ENCODE results near the gene ARL6IP6.
"Not testable (repeated sequence)": the region's sequence is repeated elsewhere in the genome, so short reads cannot be mapped to it uniquely, and the experiment has no call there.

ARL6IP6 gene

DNA sequence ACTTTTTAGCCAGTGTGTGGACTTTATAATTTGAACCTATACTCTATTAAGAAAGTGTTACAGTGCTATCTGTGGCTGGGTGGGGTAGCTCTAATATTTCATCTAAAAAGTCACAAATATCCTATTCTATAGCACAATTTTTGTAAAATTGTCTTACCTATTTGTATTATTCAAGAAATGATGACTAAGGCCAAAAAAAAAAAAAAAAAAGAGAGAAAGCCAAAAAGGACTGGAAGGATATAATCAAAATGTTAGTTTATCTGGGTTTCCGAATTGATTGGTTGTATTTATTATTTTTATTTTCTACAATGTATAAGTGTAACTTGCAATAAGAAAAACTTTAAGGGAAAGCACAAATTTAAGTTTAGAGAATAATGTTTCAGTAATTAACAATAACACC, 5.5 kb downstream of the ARL6IP6 start:
- DNase-seq = no peak

DNA sequence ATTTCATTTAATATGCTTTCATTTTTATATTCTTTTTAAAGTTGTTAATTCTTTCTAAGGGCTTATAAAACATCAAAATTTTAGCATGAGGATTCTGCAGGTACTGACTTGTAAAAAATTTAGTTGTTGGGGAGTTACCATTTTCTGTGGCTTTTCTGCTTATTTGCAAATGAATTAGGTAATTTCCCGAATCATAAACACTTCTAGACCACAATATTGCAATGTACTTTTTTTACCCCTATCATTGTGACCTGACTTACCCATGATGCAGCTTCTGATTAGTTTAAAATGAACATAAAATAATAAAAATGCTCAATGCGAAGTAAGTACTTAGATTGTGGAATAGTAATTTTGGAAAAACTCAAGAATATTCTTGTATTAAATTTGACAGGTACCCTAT, 11.4 kb downstream of the ARL6IP6 start:
- DNase-seq = no peak

DNA sequence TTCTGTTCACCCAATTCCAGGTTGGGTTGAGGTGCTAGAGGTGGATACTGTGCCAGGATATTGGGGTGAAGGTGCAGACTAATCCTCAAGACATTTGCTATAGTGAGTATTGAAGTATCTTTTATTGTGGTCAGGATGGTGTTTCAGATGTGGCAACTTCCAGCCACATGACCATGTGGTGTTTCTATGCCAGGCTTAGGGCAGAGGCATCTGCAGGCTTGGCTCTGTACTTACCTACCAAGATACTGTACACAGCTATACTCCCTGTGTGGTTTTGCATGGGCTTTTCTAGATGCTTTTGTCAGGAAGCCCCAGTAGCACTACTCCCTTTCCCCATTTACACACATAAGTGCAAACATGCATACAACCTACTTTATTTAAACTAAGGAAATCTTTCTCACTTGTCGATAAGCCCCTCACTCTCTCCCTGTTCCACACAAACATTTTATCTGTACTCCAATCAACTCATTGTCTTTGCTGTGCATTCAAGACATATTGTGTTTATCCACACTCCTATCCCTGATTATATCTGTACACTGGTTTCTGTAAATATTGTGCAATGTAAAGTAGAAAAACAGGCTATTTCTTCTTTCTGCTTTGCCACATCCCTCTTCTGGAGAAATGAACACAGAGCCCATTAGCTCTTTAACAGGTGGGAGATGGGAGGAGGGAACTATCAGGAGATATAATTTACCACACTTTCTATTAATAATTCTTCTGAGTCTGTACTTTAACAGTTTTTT, 12.3 kb downstream of the ARL6IP6 start:
- DNase-seq = no peak

DNA sequence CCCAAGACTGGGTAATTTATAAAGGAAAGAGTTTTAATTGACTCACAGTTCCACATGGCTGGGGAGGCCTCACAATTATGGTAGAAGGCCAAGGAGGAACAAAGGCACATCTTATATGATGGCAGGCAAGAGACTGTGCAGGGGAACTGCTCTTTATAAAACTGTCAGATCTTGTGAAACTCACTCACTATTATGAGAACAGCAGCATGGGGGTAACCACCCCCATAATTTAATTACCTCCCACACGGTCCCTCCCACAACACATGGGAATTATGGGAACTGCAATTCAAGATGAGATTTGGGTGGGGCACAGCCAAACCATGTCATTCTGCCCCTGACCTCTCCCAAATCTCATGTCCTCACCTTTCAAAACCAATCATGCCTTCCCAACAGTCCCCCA, 19.1 kb downstream of the ARL6IP6 start:
- not testable (repeated sequence) for DNase-seq

DNA sequence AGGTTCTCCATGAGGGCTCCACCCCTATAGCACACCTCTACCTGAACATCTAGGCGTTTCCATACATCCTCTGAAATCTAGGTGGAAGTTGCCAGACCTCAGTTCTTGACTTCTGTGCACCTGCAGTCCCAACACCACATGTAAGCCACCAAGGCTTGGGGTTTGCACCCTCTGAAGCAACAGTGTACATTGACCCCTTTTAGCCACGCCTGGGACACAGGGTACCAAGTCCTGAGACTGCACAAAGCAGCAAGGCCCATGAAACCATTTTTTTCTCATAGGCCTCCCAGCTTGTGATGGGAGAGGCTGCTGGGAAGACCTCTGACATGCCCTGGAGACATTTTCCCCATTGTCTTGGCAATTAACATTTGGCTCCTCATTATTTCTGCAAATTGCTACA, 20.0 kb downstream of the ARL6IP6 start:
- DNase-seq = no peak

DNA sequence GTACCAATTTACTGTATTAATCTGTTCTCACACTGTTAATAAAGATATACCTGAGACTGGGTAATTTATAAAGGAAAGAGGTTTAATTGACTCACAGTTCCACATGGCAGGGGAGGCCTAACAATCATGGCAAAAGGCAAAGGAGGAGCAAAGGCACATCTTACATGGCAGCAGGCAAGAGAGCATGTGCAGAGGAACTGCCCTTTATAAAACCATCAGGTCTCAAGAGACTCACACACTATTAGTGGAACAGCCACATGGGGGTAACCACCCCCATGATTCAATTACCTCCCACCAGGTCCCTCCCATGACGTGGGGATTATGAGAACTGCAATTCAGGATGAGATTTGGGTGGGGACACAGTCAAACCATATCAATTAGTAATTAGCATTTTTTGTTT, 21.3 kb downstream of the ARL6IP6 start:
- not testable (repeated sequence) for DNase-seq

DNA sequence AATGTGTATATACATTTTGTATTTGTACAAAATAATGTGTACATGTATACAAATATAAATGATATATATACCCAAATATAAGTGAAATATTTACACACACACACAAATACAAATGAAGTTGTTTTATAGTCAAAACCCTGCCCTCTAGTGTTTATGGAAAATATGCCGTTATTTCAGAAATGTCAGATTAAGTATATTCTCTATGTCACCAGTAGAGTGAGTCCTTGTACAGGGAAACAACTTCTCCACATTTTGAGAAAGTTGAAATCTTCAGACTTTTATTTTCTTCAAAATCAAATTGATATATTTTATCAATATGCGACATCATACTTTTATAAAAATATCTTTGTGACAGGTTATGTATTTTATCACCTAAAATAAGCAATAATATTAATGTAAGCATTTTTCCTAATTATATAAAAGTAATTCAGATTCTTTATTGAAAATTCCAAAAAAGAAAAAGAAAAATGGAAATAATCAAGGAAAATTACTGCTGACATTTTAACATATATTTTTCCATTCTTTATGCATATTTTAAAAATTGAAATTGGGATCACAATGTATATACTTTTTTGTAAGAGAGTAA, 22.4 kb downstream of the ARL6IP6 start:
- no peak for DNase-seq

DNA sequence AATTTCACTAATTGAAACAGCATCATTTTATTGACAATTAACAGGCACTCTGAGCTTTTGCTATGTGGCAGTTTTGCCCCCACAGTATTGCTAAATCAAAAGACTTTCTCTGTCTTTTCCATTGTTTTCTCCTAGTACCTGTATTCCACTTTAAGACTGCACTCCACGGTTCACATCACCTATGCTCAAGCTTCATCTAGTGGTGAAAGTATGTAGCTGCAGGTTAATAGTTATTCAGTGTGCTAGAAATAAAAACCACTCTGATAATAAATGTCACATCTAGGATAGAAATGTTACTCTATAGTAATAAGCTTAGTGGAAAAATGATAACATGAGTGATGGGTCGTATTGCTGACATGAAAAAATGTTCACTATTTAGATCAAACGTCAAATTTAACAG, 24.6 kb downstream of the ARL6IP6 start:
- no peak for DNase-seq

DNA sequence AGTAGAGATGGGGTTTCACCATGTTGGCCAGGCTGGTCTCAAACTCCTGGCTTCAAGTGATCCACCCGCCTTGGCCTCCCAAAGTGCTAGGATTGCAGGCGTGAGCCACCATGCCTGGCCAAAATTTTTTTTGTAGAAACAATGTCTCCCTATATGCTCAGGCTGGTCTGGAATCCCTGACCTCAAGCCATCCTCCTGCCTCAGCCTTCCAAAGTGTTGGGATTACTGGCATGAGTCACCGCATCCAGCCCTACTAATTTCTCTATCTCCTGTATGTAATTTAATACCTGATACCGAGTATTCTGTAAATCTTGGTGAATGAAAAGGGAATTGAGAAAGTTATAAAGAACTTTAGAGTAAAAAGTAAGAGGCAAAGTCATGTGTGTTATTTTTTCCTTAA, 29.3 kb downstream of the ARL6IP6 start:
- DNase-seq = not testable (repeated sequence)

DNA sequence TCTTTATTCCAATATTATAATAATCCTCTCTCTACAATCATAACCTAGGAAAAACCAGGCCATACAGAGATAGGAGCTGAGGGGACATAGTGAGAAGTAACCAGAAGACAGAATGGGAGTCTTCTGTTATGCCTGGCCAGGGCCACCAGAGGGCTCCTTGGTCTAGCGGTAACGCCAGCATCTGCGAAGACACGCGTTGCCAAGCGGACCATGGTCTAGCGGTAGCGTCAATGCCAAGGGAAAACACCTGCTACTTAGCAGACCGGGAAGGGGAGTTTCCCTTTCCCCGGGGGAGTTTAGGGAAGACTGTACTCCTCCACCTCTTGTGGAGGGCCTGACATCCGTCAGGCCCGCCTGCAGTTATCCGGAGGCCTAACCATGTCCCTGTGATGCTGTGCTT, 36.6 kb downstream of the ARL6IP6 start:
- DNase-seq = no peak

DNA sequence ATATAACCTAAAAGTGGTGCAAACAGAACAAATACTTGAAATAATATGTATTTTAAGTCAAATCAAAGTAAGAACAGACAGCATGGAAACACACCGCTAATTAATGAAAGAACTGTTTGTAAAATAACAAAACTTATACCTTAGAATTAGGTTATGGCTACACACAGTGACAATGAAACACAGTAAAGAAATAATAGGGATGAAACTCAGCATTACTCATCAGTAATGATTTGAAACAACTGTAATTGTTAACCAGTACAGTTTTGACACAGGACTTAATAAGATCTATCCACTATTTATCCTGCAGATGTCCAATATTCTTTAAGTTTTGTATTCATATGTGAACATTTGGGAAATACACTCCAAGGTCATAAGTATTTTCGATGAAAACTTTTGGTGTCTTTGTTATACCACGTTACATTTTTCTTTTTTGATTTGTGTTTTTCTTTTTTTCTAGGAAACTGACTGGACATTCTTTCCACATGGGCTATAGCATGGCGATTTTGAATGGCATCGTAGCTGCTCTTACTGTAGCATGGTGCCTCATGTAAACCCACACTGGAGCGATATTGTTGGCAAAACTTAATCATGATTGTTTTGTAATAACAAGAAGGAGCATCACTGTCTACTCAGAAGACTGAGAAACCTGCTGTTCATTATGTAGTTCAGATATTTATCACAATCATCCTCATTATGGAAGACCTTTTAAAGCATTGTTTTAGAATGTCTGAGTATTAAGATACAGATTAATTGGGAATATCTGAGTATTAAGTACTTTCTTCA, 41.1 kb downstream of the ARL6IP6 start:
- DNase-seq = no peak

DNA sequence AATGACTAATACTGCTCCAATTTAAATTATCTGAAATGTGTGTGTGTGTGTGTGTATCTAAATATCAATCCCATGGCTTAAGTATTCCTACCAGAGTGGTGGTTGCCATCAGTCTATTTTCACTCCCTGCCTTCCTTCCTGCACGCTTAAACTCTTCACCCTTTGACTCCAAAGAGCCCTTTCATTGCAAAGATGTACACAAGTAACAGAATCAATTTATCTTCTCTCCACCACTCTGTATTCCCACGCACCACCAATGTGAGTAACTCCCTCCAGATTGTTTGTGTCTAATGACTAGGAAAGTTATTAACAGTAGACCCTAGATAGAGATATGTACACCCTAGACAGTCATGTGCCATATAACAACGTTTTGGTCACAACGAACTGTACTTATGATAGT, 42.8 kb downstream of the ARL6IP6 start:
- no peak for DNase-seq

DNA sequence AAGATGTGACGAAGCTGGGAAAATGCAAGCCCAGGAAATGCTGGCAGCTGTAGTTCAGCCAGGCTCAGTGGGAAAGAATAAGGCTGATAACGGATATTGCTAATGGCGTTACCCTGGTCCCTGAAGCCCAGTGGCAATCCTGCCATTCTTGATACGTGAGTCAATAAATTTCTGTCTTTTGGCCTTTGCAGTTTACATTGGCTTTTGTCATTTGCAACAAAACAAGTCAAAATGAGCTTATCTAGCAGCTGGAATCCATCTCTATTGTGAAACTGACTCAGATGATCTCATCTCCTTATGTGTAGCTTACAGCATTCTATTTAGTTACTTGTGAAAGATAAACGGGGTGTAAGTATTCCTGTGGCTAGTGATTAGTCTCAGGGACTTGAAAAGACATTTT, 43.8 kb downstream of the ARL6IP6 start:
- no peak for DNase-seq

DNA sequence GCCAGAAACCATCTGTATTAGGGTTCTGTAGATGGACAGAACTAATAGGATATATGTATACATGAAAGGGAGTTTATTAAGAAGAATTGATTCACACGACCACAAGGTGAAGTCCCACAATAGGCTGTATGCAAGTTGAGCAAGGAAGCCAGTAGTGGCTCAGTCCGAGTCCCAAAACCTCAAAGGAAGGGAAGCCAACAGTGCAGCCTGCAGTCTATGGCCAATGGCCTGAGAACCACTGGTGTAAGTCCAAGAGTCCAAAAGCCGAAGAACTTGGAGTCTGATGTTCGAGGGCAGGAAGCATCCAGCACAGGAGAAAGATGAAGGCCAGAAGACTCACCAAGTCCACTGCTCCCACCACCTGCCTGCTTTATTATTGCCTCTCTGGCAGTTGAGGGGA, 44.8 kb downstream of the ARL6IP6 start:
- not testable (repeated sequence) for DNase-seq

DNA sequence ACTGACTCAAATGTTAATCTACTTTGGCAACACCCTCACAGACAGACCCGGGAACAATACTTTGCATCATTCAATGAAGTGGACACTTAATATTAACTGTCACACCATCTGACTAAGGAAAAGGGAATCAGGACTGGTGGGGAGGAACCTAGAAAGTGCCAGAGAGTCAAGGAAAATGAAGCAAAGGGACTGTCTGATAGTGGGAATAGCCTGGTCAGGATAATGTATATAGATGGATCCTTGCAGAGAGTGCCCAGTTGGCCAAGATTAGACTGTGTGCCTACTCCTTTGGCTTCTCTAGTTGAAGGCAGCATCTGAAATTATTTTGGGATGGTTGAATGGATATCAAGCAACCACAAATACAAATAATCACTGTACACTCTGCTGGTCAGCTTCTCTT, 45.2 kb downstream of the ARL6IP6 start:
- no peak for DNase-seq

DNA sequence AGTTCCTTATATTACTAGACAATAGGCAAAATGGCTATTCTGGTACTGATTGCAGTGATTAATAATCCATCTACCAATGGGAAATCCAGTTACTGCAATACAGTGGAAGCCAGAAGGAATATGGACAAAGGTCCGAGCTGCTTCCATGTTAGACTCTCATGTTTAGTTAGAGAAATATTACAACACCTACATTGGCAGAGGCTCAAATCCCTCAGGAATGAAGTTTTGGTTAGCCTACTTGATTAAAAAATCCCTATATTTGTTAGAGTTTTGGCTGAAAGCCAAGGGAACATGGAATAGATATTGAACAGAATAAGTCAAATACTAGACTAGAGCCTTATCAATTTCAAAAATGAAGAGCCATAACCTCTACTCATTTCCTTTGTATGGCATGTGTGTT, 48.5 kb downstream of the ARL6IP6 start:
- no peak for DNase-seq

DNA sequence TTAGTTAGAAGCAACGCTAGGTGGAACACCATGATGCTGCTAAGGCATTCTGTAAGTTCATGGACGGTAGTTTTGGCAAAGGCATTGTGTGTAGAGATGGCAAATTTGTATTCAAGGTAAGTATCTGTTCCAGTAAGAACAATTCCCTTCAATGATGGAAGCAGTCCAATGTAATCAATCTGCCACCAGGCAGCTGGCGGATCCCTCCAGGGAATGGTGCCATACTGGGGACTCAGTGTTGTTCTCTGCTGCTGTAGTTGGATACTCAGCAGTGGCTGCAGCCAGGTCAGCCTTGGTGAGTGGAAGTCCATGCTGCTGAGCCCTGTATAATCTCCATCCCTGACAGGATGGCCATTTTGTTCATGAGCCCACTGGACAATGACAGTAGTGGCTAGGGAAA, 62.8 kb downstream of the ARL6IP6 start:
- DNase-seq = no peak

DNA sequence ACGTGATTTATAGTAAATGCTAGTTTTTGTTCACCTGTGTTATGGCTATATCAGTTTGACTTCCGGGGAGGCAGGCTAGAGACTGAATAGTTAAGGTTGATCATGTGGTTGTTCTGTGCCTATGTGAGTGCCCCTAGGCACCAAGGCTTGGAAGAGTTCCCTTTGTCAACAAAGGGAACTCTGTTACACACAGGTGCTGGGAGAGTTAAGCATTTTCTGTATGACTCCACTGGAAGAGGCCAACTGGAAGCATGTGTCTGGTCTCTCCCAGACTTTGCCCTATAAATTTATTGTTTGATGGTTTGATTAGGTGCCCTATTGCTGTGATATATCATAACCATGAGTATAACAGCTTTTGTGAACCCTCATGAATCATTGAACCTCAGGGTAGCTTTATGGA, 63.8 kb downstream of the ARL6IP6 start:
- DNase-seq = no peak

DNA sequence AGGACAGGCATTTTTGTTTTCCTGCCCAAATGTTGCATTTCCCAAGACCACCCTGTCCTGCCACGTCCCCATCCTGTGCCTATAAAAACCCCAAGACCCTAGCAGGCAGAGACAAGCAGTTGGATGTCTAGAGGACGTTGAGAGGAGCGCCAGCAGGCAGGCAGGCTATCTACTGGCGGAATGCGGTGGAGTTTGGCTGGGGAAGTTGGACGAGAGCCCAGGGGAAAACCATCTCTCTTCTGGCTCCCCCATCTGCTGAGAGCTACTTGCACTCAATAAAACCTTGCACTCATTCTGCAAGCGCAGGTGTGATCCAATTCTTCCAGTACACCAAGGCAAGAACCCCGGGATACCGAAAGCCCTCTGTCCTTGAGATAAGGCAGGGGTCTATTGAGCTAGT, 72.5 kb downstream of the ARL6IP6 start:
- no peak for DNase-seq

DNA sequence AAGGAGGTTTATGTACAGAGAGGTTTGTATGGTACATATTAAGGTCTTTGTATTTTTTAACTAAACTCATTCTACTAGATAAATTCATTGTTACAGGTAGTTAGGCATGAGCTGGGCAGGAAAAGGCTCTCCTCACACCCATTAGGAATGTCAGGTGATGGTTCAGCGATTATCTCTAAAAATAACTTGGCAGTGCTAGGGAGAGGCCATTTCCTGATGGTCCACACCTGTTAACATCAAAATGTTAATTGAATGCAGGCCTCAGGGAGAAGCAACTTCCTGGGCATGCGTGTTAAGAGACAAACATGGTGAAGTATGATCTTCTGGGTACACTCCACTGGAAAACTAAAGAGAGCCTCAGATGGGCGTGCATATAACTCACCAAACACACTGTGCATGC, 73.6 kb downstream of the ARL6IP6 start:
- no peak for DNase-seq

DNA sequence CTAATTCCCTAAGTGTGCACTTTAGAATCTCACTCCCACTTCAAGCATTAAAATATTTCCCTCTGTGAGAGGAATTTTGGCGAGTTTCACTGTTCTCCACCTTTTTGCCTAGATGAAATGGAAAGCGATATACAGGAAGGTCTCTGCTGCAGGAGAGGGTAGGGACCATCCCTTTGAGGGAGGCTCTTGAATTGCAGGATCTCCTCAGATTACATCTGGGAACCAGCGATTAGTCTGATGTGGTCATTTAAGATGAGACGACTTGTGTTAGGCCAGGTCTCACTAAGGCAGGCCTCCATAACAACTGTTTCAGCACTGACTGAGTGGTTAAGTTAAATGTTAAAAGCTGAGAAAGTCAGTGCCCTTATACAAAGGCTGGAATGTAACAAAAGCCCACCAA, 74.6 kb downstream of the ARL6IP6 start:
- DNase-seq = no peak

DNA sequence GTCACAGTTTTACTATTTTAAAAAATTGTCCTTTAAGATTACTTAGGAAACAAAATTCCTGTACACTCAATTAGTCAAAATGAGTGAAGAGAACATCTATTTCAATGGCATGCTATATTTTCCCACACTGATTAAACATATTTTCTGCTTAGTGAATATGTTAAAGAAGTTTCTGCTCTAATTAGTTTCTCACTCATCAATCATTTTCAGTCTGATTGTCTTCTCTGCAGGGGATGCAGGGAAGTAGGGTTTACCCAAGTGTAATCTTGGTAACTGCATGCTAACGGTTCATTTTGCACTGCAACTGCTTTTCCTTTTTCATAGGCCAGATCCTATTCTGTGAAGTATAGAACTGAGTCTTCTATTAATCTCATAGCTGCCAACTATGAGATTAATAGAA, 78.5 kb downstream of the ARL6IP6 start:
- DNase-seq = no peak

DNA sequence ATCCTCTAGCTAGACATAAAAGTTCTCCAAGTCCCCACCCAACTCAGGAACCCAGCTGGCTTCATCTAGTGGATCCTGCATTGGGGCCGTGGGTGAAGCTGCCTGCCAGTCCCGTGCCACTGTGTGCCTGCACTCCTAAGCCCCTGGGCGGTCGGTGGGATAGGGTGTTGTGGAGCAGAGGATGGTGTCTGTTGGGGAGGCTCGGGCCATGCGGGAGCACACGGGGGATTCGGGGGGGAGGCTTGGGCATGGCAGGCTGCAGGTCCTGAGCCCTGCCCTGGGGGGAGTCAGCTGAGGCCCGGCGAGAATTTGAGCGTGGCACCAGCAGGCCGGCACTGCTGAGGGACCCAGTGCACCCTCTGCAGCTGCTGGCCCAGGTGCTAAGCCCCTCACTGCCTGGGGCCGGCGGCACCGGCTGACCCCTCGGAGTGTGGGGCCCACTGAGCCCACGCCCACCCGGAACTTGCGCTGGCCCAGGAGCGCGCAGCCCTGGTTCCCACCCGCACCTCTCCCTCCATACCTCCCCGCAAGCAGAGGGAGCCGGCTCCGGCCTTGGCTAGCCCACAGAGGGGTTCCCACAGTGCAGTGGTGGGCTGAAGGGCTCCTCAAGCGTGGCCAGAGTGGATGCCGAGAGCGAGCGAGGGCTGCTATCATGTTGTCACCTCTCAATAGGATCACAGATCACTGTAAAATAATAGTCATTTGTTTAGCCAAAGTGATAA, 86.4 kb downstream of the ARL6IP6 start:
- no peak for DNase-seq

DNA sequence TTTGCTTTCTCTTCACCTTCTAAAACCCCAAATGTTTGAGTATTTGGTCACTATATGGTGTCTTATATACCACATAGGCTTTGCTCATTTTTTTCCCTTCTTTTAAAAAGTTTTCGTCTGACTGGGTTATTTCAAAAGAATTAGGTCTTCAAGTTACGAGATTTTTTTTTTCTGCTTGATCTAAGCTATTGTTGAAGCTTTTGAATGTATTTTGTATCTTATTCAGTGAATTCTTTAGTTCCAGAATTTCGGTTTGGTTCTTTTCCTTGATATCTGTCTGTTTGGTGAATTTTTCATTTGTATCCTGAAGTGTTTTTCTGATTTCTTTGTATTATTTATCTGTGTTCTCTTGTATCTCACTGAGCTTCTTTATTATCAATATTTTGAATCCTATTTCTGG, 93.5 kb downstream of the ARL6IP6 start:
- DNase-seq = no peak

Data from cortex of kidney (tissue), 1 donor.